ENCODE measurements around the gene KRT4.

Gene KRT4

DNA sequence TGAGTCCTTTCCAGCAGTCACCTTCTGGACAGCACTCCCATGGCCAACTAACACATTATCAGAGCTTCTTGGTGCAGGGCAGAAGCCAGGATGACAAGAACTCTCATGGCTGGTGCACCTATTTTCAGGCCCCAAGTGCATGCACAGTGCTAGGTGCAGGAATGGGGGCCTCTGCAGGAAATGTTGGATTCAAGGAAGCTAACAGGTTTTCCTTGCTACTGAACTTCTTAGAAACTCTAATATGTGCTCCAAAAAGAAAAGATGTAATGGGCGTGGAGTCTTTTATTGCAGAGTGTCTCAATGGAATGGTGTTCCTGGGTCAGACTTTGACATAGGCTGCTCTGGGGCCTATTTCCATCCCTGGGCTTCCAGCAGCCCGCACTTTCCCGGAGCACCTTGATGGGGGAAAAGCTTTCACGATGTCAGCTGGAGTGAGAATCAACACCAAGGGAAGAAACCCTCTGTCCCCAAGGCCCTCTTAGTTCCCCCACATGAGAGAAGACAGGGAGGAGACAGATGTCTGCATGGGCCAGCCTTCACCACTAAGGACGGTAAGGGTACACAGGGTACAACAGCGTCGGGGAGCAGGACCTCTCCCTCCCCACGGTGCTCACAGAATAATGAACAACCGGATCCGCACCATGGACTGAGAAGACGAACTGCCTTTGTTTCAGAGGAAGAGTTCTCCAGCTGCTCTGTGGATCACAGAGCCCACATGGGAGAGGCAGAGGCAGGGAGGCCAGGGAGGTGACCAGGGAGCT is 24.9 kb downstream of the KRT4 start:
- in situ Hi-C loops (cut with HindIII; ENCODE audit: low pct_unique_long_range_greater_than_20kb, low sequenced_read_pairs) = no loop called here
- TF ChIP-seq JUND (IDR thresholded peaks at IDR 0.05; ENCODE audit: low read depth) = no peak

DNA sequence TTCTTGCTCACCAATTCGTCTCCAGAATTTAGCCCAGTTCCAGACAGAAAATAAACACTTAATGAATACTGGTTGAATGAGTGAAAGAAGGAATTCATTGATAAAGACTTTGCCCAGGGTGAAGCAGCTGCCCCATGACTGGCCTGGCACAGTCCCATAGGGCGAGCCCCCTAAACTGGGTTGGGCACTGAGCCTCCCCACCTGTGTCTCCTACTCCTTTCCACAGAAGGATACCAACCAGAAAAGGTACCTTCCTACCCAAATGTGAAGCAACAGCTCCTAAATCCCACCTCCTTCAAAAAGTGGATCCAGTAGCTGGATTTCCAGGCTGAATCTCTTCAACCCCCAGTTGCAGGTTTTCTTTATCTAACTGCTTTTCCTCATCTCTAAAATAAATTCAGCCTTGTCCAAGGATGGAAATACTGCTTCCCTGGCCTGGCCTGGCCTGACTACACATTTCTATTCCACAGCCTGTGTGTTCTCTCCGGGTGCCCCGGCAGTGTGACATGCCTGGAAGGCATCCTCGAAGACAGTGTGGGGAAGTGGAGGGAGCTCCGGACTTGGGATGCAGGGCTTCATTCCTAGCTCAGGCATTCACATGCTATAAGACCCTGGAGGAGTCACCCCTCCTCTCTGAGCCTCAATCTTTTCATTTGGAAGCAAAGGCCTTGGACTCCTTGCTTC is 25.6 kb downstream of the KRT4 start:
- in situ Hi-C loops (cut with HindIII; ENCODE audit: low pct_unique_long_range_greater_than_20kb, low sequenced_read_pairs) = no loop called here
- TF ChIP-seq JUND (IDR thresholded peaks at IDR 0.05; ENCODE audit: low read depth) = no peak
- DNase-seq (ENCODE audit: low read depth in 1 of 2, low spot score in 1 of 2) = no peak

More for the DNA sequence above, 24.9 kb downstream of the KRT4 start:
- no peak for DNase-seq (ENCODE audit: low read depth in 1 of 2, low spot score in 1 of 2)

DNA sequence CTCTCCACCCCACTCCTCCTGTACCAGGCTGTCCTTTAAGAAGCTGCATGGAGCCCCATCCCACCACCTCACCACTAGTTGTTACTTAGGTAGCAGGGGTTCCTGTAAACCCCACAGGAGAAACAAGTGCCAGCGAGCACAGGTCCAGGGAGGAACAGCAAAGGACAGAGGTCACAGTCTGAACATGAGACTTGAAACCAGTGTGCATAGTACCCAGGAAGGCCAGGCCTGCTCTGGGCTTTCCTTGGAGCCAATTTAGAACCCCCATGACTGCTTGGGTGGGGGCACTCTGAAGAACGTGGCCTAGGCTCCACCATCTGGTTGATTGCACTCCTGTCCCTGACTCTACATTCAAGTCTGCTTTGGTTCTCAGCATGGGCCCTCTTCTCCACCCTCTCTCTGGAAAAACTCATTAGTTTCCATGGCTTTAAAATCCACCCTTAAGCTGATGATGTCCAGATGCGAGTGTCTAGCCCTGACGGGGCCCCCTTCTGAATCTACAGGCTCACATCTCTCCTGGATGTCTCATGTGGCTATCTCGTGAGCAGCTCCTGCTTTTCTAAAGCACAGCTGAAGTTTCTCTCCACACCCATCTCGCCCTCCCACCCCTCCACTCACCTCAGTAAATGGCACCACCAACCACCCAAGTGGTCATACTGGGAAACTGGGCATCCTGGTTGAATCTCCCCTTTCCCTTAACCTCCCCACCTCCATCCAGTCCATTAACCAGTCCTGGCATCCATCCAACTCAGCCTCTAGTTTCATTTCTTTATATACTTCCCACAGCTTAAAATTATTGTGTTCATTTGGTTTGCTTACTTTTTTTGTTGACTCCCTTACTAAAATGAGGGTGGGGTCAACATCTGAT is 26.4 kb downstream of the KRT4 start:
- in situ Hi-C loops (cut with HindIII; ENCODE audit: low pct_unique_long_range_greater_than_20kb, low sequenced_read_pairs) = no loop called here
- TF ChIP-seq JUND (IDR thresholded peaks at IDR 0.05; ENCODE audit: low read depth) = no peak
- DNase-seq (ENCODE audit: low read depth in 1 of 2, low spot score in 1 of 2) = no peak

- in situ Hi-C loops (cut with HindIII; ENCODE audit: low pct_unique_long_range_greater_than_20kb, low sequenced_read_pairs) = no loop called here
- no peak for DNase-seq (ENCODE audit: low read depth in 1 of 2, low spot score in 1 of 2)
- TF ChIP-seq JUND (IDR thresholded peaks at IDR 0.05; ENCODE audit: low read depth) = no peak
These were observed 29.0 kb downstream of the KRT4 start for GRCh38 chr12:52784909-52785308.

DNA sequence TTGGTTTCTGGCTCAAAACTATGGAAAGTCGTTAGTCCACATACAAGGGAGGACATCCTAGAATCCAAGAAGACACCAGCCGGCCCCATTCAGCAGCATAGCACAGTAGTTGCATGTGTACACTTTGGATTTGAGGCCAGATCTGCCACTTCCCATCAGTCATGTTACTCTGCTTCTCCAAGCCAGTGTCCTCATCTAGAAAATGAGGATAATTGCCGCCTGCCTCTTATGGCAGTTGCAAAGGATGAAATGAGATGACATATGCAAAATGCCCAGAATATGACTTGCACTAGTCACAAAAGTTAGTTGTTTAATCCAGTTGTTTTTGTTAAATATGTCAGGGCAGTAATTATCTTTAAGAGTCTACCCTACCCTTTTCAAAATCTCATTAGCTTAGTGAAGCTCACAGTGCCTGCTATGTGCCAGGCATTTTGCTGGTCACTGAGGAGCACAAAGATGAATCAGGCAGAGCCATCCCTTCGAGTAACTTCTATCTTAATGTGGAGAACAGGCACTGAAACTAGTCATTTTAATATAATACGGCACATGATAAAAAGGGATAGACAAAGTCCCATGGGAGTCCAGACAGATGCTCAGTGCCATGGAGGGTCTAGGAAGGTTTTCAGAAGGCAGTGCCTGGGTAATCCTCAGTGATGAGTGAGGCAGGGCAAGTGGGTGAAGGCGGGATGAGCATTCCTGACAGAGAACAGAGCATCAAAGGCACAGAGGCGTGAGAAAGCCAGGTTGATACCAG is 30.2 kb downstream of the KRT4 start:
- no peak for TF ChIP-seq JUND (IDR thresholded peaks at IDR 0.05; ENCODE audit: low read depth)
- in situ Hi-C loops (cut with HindIII; ENCODE audit: low pct_unique_long_range_greater_than_20kb, low sequenced_read_pairs) = no loop called here
- no peak for DNase-seq (ENCODE audit: low read depth in 1 of 2, low spot score in 1 of 2)

DNA sequence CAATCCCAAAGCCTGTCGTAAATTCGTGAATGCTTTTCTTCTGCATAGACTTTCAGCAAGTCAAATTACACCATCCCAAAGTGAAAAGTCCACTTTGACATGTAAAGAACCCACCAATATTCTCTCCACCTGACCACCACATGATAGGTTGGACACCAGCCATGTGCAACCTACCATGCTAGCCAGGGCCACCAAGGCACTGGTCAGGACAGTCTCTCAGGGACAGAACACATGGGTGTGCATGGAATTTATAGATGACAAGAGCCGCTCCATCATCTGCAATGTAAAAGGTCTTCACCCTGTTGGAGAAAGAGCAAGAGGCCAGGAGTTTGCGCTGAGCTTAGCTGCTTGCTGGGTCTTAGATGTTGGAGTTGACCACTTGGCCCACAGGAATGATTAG is 31.4 kb downstream of the KRT4 start:
- in situ Hi-C loops (cut with HindIII; ENCODE audit: low pct_unique_long_range_greater_than_20kb, low sequenced_read_pairs) = no loop called here
- DNase-seq (ENCODE audit: low read depth in 1 of 2, low spot score in 1 of 2) = no peak
- TF ChIP-seq JUND (IDR thresholded peaks at IDR 0.05; ENCODE audit: low read depth) = no peak

DNA sequence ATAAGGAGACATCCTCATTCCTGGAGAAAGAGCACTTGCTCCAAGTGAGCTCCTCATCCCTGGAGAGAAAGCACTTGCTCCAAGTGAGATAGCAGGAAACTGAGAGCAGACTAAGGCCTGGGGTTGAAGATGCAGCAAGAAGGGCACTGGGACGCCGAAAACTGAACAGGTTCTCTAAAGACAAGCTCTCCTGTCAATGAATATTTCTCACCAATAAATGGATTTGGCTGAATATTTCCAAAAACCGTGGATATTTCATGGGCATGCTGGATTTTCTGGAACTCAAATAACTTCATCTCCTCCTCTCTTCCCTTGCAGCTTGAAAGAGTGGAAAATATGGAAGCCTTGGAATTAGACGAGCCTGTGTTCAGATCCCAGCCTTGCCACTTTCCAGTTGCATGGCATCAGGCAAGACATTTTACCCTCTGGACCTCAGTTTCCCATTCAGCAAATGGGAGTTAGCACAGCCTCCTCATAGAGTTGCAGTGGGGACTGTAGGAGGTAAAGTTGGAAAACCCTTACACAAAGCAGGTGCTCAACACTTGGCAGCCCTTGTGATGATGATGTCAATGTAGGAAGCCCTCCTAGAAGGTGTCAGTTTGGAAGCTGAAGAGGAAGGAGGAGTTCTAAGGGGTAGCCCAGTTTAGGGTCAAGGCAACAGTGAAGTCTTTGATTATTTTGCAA is 32.4 kb downstream of the KRT4 start:
- no peak for DNase-seq (ENCODE audit: low read depth in 1 of 2, low spot score in 1 of 2)
- in situ Hi-C loops (cut with HindIII; ENCODE audit: low pct_unique_long_range_greater_than_20kb, low sequenced_read_pairs) = no loop called here
- no peak for TF ChIP-seq JUND (IDR thresholded peaks at IDR 0.05; ENCODE audit: low read depth)

DNA sequence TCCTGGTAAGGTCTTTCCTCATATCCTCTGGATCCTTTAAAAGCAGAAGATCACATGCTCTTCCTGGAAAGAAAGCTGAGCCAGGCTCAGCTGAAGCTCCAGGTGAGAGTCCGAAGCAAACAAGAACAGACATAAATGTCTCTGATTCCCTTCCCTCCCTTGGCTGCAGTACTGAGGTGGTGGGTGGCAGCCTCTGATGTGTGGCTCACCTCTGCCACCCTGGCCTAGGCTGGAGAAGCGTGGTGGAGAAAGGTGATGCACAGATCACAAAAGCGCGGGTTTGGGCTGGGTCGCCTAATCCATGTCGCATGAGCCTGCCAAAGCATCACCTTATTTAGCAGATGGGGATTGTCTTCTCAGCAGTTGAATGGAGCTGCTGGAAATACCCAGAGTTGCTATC is 34.0 kb downstream of the KRT4 start:
- in situ Hi-C loops (cut with HindIII; ENCODE audit: low pct_unique_long_range_greater_than_20kb, low sequenced_read_pairs) = no loop called here
- DNase-seq (ENCODE audit: low read depth in 1 of 2, low spot score in 1 of 2) = no peak
- TF ChIP-seq JUND (IDR thresholded peaks at IDR 0.05; ENCODE audit: low read depth) = no peak

DNA sequence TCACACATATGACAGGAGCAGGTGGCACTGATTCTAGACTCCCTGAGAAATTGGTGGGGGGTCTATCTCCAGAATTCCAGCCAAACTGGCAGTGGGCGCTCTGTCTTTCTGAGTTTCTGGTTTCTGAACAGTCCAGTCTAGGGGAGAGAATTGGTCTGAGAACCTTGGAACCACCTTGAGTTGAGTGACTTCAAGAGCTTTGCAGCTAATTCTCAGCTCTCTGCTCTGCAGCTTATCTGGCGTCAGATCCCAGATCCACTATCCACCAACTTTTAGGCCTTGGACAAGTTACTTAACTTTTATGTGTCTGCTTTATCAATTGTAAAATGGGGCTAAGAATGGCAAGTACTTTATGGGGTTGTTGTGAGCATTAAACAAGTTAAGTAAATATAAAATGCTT is 35.1 kb downstream of the KRT4 start:
- TF ChIP-seq JUND (IDR thresholded peaks at IDR 0.05; ENCODE audit: low read depth) = no peak
- in situ Hi-C loops (cut with HindIII; ENCODE audit: low pct_unique_long_range_greater_than_20kb, low sequenced_read_pairs) = no loop called here
- no peak for DNase-seq (ENCODE audit: low read depth in 1 of 2, low spot score in 1 of 2)

DNA sequence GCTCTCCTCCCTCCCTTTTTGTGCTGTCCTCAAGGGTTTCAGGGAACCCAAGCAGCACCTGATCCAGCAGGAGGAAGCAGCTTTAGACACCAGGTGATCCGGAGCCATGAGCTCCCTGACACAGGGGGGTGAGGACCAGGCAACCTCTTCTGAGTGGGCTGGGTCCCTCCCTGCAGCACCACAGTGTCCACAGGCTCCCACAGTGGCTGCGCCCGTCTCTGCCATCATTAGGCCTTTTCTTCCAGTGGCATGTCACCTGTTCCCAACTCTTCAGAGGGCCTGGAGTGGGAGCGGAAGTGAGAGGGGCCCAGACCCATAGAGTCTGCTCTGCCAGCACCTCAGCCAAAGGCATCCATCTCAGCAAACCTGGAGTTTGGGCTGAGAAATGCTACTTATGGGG is 36.4 kb downstream of the KRT4 start:
- in situ Hi-C loops (cut with HindIII; ENCODE audit: low pct_unique_long_range_greater_than_20kb, low sequenced_read_pairs) = no loop called here
- DNase-seq (ENCODE audit: low read depth in 1 of 2, low spot score in 1 of 2) = no peak
- TF ChIP-seq JUND (IDR thresholded peaks at IDR 0.05; ENCODE audit: low read depth) = no peak

- DNase-seq (ENCODE audit: low read depth in 1 of 2, low spot score in 1 of 2) = no peak
- in situ Hi-C loops (cut with HindIII; ENCODE audit: low pct_unique_long_range_greater_than_20kb, low sequenced_read_pairs) = no loop called here
- TF ChIP-seq JUND (IDR thresholded peaks at IDR 0.05; ENCODE audit: low read depth) = no peak
These were observed 37.0 kb downstream of the KRT4 start, which contains the start of gene KRT76 for GRCh38 chr12:52776913-52777395. KRT76 (minus strand) TSS chr12:52777345; CDS start chr12:52777291, 54 bp downstream.

All from T47D (cell line).